Peyer's patch (tissue), 4 donors: ENCODE results near the gene OSCP1. TPM values are rescaled to one million over a fixed set of nuclear protein-coding genes. Genes with fewer than 3 reads are reported as not detected.

Source experiments
- DNase-seq, 3 donors: peaks; one replicate each; pipeline ENCODE4 v3.0.0-alpha.2; 2017 to 2019
- H3K27ac ChIP-seq, 4 donors: fragments of 200-600 bp; sonication (generic); one replicate each; pipeline ENCODE4 v1.5.1; 2016 to 2019
- H3K27me3 ChIP-seq, 2 donors: fragments of 200-600 bp; sonication (generic); one replicate each; pipeline ENCODE4 v1.5.1; 2019
- H3K36me3 ChIP-seq, 3 donors: fragments of 200-600 bp; sonication (generic); one replicate each; pipeline ENCODE4 v1.5.1; 2016 to 2019
- H3K4me1 ChIP-seq, 4 donors: fragments of 200-600 bp; sonication (generic); one replicate each; pipeline ENCODE4 v1.5.1; 2016 to 2019
- H3K4me3 ChIP-seq, 4 donors: fragments of 200-600 bp; sonication (generic); 1 replicate in 3 of 4; 2 replicates in 1 of 4; pipeline ENCODE4 v1.5.1; 2016 to 2019; ENCODE audit warnings: mild to moderate bottlenecking in 1 of 4
- H3K9me3 ChIP-seq, 4 donors: fragments of 200-600 bp; sonication (generic); one replicate each; pipeline ENCODE4 v1.5.1; 2016 to 2019; ENCODE audit warnings: mild to moderate bottlenecking in 1 of 4
- CTCF ChIP-seq, 6 experiments: fragments of 450-650 bp in 4 of 6; fragments of 200-600 bp in 2 of 6; sonication (generic) in 1 of 6; IDR thresholded peaks; one replicate each; pipeline ENCODE4 v1.5.1; 2017 to 2019; ENCODE audit warnings: antibody characterized with exemption in 6 of 6, mild to moderate bottlenecking in 3 of 6, moderate library complexity in 1 of 6
- POLR2A ChIP-seq, 2 donors: fragments of 450-650 bp; IDR thresholded peaks; one replicate each; pipeline ENCODE4 v1.5.1; 2017; ENCODE audit warnings: antibody characterized with exemption in 2 of 2, mild to moderate bottlenecking in 2 of 2, moderate library complexity in 2 of 2
- total RNA-seq, 4 donors: library from RNA; depleted of rRNA; stranded (reverse); fragments of >200 nt; gene quantifications; one replicate each; pipeline ENCODE4 v1.1.0, GENCODE V29; 2016

The OSCP1 gene
- total RNA-seq, 4 donors from 2014 or later = 0.67 to 9.9 (median 3.2) TPM

GRCh38 chr1:36475910-36476604, 25.8 kb upstream of the OSCP1 start:
- Histone ChIP-seq H3K36me3 (no peaks in the 10 kb centered on the region), H3K4me1 (no peaks in the 10 kb centered on the region), H3K27me3 (no peaks in the 10 kb centered on the region), H3K27ac (no peak overlapping the region), H3K4me3 (no peak overlapping the region), H3K9me3 (no peaks in the 10 kb centered on the region)
- TF ChIP-seq POLR2A (IDR thresholded peaks at IDR 0.05) (no peak), CTCF (IDR thresholded peaks at IDR 0.05) (no peak)
- no peak for DNase-seq

DNA sequence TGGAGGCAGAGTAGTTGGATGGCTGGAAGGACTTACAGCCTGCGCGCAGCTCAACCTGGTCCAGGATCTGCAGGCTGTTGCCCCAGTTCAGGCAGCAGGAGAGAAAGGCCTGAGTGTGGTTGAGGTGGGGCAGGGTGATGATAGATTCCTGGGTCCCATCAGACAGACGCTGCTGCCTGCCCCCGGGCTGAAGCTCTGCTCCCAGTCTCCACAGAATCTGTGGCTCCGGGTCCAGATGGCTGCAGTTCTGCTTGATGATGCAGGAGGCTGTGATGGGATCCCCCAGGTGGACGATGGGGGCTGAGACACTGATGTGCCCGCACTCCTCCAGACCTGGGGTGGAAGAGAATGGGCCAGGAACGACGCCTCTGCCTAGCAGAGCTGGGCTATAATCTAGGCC, 25.1 kb upstream of the OSCP1 start:
- Histone ChIP-seq H3K4me3 (no peak overlapping the region), H3K4me1 (no peaks in the 10 kb centered on the region), H3K36me3 (no peaks in the 10 kb centered on the region), H3K9me3 (no peaks in the 10 kb centered on the region), H3K27ac (no peak overlapping the region), H3K27me3 (no peaks in the 10 kb centered on the region)
- no peak for DNase-seq
- TF ChIP-seq CTCF (IDR thresholded peaks at IDR 0.05) = no peak
- no peak for TF ChIP-seq POLR2A (IDR thresholded peaks at IDR 0.05)

DNA sequence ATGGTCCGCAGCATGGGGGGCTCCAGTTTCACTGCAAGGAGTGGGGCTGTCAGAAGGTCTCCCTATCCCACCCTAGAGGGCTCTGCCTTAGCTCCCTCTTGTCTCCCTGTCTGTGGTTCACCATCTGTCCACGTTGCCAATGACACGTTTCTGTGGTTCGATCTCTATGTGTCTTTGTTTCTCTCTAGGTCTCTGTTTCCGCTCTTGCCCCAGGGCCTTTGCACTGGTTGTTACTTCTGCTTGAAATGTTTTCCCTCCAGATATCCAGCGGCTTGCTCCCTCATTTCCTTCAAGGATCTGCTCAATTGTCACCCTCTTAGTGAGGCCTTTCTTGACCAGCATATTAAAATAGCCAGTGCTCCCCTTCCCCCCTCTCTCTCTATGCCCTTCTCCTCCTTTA, 22.4 kb upstream of the OSCP1 start:
- H3K9me3 ChIP-seq = no peaks in the 10 kb centered on the region
- H3K36me3 ChIP-seq = no peaks in the 10 kb centered on the region
- H3K4me1 ChIP-seq = no peaks in the 10 kb centered on the region
- no peaks in the 10 kb centered on the region for H3K27me3 ChIP-seq
- H3K4me3 ChIP-seq = no peak overlapping the region
- H3K27ac ChIP-seq = no peak overlapping the region
- DNase-seq = no peak
- TF ChIP-seq CTCF (IDR thresholded peaks at IDR 0.05) (no peak), POLR2A (IDR thresholded peaks at IDR 0.05) (no peak)

GRCh38 chr1:36471830-36472641, 21.8 kb upstream of the OSCP1 start:
- Histone ChIP-seq H3K9me3 (no peaks in the 10 kb centered on the region), H3K27me3 (no peaks in the 10 kb centered on the region), H3K27ac (no peak overlapping the region), H3K4me3 (no peak overlapping the region), H3K4me1 (no peaks in the 10 kb centered on the region), H3K36me3 (no peaks in the 10 kb centered on the region)
- no peak for DNase-seq
- TF ChIP-seq CTCF (IDR thresholded peaks at IDR 0.05) = no peak
- TF ChIP-seq POLR2A (IDR thresholded peaks at IDR 0.05) = no peak

DNA sequence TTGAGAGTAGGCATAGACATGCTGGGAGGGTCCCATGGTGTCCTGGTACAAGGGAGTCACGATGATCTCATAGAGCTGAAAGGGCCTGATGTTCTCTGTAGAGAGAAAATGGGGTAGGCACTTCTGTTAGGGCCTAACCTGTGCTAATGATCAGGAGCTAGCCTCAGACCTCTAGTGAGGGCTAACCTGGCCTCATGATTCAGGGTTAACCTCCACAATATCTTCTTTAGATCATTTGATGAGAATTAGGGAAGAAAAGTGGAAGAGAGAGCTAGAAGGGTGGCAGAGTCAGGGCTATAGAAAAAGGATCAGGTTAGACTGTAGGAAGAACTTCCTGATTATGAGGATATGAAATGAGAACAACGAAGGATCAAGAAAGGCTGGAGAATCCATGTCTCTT, 18.9 kb upstream of the OSCP1 start:
- H3K9me3 ChIP-seq = no peaks in the 10 kb centered on the region
- TF ChIP-seq CTCF (IDR thresholded peaks at IDR 0.05) = no peak
- no peak for TF ChIP-seq POLR2A (IDR thresholded peaks at IDR 0.05)
- H3K4me3 ChIP-seq = no peak overlapping the region
- no peaks in the 10 kb centered on the region for H3K36me3 ChIP-seq
- H3K27me3 ChIP-seq = no peaks in the 10 kb centered on the region
- no peak overlapping the region for H3K27ac ChIP-seq
- no peak for DNase-seq
- no peaks in the 10 kb centered on the region for H3K4me1 ChIP-seq
